ENCODE data around the gene COPS8. TPM values are rescaled to one million over a fixed set of nuclear protein-coding genes. Genes with fewer than 3 reads are reported as not detected.
A peak's percentile ranks its signal among the peaks of the same experiment; 100 is the strongest.

COPS8 gene
- total RNA-seq, 2 donors from 2014 or later = 66.3 to 72.7 TPM

DNA sequence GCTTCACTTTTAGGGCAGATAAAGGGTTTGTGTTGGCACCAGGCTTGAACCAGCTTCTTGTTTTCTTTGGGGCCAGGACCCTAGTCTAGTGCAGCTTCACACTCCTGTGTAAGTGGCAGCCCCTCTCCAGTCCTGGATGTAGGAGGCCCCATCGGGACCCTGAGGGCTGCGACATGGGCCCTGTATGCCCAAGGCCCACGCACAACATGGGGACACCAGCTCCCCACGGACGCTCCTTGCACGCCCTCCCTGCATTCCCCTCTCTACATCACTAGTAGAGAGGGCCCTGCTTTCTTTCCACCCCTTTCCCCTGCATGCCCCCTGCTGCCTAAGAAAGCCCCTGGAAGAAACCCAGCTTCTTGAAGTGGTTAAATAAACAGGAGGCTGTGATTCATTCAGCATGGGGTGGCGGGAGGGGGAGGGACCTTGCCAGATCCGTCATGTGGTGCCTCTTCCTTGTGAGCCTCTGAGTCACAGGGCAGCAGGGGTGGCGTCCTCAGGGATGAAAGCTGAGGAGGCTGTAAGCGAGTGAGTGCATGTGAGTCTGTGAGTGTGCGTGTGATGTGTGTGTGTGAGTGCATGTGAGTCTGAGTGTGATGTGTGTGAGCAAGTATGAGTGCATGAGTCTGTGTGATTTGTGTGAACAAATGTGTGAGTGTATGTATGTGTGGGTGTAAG, 42.5 kb downstream of the COPS8 start:
- Mint-ChIP-seq H3K4me3 (no peak overlapping the region), H3K9me3 (no peaks in the 10 kb centered on the region), H3K27me3 (ENCODE audit: insufficient read depth) (peaks cover 10% of the 10 kb centered on the region), H3K4me1 (peaks cover 6% of the 10 kb centered on the region), H3K27ac (no peak overlapping the region), H3K36me3 (ENCODE audit: low read depth) (no peaks in the 10 kb centered on the region)
- peaks cover 7% of the 10 kb centered on the region for H3K4me1 ChIP-seq (ENCODE audit: control insufficient read depth, insufficient read depth, low read length)
- no peak overlapping the region for H3K9ac ChIP-seq (ENCODE audit: extremely low read depth, low read length, poor library complexity, severe bottlenecking)
- no peaks in the 10 kb centered on the region for H3K27me3 ChIP-seq (ENCODE audit: control insufficient read depth, insufficient read depth, low read length, poor library complexity, severe bottlenecking)
- H3K27ac ChIP-seq (ENCODE audit: low read depth, low read length) = no peak overlapping the region
- WGBS, 2 experiments (ENCODE audit: insufficient coverage in 1 of 2, insufficient read length in 1 of 2) = 48 to 51% methylated on average over 6 to 11 of the region's 11 CpGs
- H3K36me3 ChIP-seq (ENCODE audit: control insufficient read depth, insufficient read depth, low read length) = no peaks in the 10 kb centered on the region
- TF ChIP-seq, protein P1, sequence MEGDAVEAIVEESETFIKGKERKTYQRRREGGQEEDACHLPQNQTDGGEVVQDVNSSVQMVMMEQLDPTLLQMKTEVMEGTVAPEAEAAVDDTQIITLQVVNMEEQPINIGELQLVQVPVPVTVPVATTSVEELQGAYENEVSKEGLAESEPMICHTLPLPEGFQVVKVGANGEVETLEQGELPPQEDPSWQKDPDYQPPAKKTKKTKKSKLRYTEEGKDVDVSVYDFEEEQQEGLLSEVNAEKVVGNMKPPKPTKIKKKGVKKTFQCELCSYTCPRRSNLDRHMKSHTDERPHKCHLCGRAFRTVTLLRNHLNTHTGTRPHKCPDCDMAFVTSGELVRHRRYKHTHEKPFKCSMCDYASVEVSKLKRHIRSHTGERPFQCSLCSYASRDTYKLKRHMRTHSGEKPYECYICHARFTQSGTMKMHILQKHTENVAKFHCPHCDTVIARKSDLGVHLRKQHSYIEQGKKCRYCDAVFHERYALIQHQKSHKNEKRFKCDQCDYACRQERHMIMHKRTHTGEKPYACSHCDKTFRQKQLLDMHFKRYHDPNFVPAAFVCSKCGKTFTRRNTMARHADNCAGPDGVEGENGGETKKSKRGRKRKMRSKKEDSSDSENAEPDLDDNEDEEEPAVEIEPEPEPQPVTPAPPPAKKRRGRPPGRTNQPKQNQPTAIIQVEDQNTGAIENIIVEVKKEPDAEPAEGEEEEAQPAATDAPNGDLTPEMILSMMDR (conservative IDR thresholded peaks at IDR 0.05) = no peak
- no peaks in the 10 kb centered on the region for H3K9me3 ChIP-seq (ENCODE audit: control insufficient read depth, low read length)
- peak; percentile 90 for DNase-seq
- H3K4me3 ChIP-seq (ENCODE audit: low read length) = no peak overlapping the region

DNA sequence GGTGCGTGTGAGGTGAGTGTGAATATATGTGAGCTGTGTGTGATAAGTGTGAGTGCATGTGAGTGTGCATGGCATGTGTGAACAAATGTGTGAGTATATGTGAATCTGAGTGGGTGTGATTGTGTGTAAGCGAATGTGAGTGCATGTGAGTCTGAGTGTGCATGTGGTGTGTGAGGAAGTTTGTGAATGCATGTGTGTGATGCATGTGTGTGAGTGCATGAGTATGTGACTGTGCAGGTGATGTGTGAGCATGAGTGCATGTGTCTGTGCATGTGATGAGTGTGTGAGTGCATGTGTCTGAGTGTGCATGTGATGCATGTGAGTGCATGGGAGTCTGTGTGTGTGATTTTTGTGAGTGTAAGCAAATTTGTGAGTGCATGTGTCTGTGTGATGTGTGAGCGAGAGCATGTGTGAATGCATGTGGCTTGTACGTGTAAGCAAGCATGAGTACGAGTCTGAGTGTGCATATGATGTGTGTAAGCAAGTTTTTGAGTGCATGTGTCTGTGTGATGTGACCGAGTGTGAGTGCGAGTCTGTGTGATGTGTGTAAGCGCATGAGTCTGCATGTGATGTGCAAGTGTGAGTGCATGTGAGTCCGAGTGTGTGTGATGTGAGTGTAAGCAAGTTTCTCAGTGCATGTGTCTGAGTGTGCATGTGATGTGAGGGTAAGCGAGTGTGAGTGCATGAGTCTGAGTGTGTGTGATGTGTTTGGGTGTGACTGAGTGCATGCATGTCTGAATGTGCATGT, 43.3 kb downstream of the COPS8 start:
- H3K4me3 ChIP-seq (ENCODE audit: low read length) = no peak overlapping the region
- H3K27ac Mint-ChIP-seq = no peak overlapping the region
- H3K9me3 ChIP-seq (ENCODE audit: control insufficient read depth, low read length) = no peaks in the 10 kb centered on the region
- peaks cover 8% of the 10 kb centered on the region for H3K4me1 Mint-ChIP-seq
- peaks cover 9% of the 10 kb centered on the region for H3K27me3 Mint-ChIP-seq (ENCODE audit: insufficient read depth)
- WGBS, 2 experiments (ENCODE audit: insufficient coverage in 1 of 2, insufficient read length in 1 of 2) = 90% methylated on average over 10 of the region's 10 CpGs
- no peaks in the 10 kb centered on the region for H3K36me3 Mint-ChIP-seq (ENCODE audit: low read depth)
- no peak overlapping the region for H3K27ac ChIP-seq (ENCODE audit: low read depth, low read length)
- H3K27me3 ChIP-seq (ENCODE audit: control insufficient read depth, insufficient read depth, low read length, poor library complexity, severe bottlenecking) = no peaks in the 10 kb centered on the region
- no peak overlapping the region for H3K4me3 Mint-ChIP-seq
- DNase-seq = no peak
- TF ChIP-seq, protein P1 (conservative IDR thresholded peaks at IDR 0.05) = no peak
- no peak overlapping the region for H3K9ac ChIP-seq (ENCODE audit: extremely low read depth, low read length, poor library complexity, severe bottlenecking)
- no peaks in the 10 kb centered on the region for H3K36me3 ChIP-seq (ENCODE audit: control insufficient read depth, insufficient read depth, low read length)
- peaks cover 9% of the 10 kb centered on the region for H3K4me1 ChIP-seq (ENCODE audit: control insufficient read depth, insufficient read depth, low read length)
- H3K9me3 Mint-ChIP-seq = no peaks in the 10 kb centered on the region

DNA sequence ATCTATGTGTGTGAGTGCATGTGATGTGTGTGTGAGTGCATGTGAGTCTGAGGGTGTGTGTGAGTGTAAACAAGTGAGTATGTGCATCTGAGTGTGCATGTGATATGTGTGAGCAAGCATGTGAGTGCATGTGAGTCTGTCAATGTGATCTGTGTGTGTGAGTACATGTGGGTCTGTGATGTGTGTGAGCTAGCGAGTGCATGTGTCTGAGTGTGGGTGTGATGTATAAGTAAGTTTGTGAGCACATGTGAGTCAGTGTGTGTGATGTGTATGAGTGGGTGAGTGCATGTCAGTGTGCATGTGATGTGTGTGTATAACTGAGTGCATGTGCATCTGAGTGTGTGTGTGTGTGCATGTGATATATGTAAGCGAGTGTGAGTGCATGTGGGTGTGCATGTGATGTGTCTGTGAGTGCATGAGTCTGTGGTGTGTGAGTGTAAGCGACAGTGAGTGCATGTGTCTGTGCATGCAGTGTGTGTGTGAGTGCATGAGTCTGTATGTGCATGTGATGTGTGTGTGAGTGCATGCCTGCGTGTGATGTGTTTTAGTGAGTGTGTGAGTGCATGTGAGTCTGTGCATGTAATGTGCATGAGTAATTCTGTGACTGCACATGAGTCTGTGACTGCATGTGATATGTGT, 44.1 kb downstream of the COPS8 start:
- Mint-ChIP-seq H3K4me1 (peaks cover 14% of the 10 kb centered on the region), H3K27me3 (ENCODE audit: insufficient read depth) (peaks cover 3% of the 10 kb centered on the region), H3K27ac (no peak overlapping the region), H3K9me3 (no peaks in the 10 kb centered on the region), H3K4me3 (no peak overlapping the region), H3K36me3 (ENCODE audit: low read depth) (no peaks in the 10 kb centered on the region)
- H3K27me3 ChIP-seq (ENCODE audit: control insufficient read depth, insufficient read depth, low read length, poor library complexity, severe bottlenecking) = no peaks in the 10 kb centered on the region
- H3K9ac ChIP-seq (ENCODE audit: extremely low read depth, low read length, poor library complexity, severe bottlenecking) = no peak overlapping the region
- no peak overlapping the region for H3K27ac ChIP-seq (ENCODE audit: low read depth, low read length)
- TF ChIP-seq, protein P1 (conservative IDR thresholded peaks at IDR 0.05) = no peak
- 93 to 96% methylated on average over 4 of the region's 4 CpGs for WGBS, 2 experiments (ENCODE audit: insufficient coverage in 1 of 2, insufficient read length in 1 of 2)
- H3K9me3 ChIP-seq (ENCODE audit: control insufficient read depth, low read length) = no peaks in the 10 kb centered on the region
- H3K36me3 ChIP-seq (ENCODE audit: control insufficient read depth, insufficient read depth, low read length) = no peaks in the 10 kb centered on the region
- H3K4me1 ChIP-seq (ENCODE audit: control insufficient read depth, insufficient read depth, low read length) = peaks cover 15% of the 10 kb centered on the region
- no peak overlapping the region for H3K4me3 ChIP-seq (ENCODE audit: low read length)
- no peak for DNase-seq
